ENCODE data around the gene YOD1. TPM values are rescaled to one million over a fixed set of nuclear protein-coding genes. Genes with fewer than 3 reads are reported as not detected.

Gene YOD1
- total RNA-seq, 1 experiment from 2014 or later = 63.9 TPM

GRCh38 chr1:207017615-207018559, 33.1 kb downstream of the YOD1 start:
- CTCF ChIA-PET = interaction anchor here (0.5 to 3.7 kb wide), 3 partner anchors 14 to 106 kb away, joined by 3 to 22 read pairs (median 5); no protein-coding TSS in a partner anchor

GRCh38 chr1:207015791-207016190, 35.2 kb downstream of the YOD1 start:
- Histone ChIP-seq H3K9ac (ENCODE audit: low read length) (no peak overlapping the region), H3K9me2 (replicated peaks; ENCODE audit: low read length) (no peaks in the 10 kb centered on the region), H3K79me2 (ENCODE audit: low read length) (peaks cover 5% of the 10 kb centered on the region), H3K4me3 (ENCODE audit: low read length) (no peak overlapping the region), H3K4me2 (ENCODE audit: low read length) (no peak overlapping the region), H3K27ac (ENCODE audit: low read length) (no peak overlapping the region), H3K9me3 (ENCODE audit: low read length) (no peaks in the 10 kb centered on the region), H3K27me3 (ENCODE audit: low read length) (no peaks in the 10 kb centered on the region), H3F3A (ENCODE audit: low read length, unreplicated experiment) (peaks cover 11% of the 10 kb centered on the region), H4K20me1 (ENCODE audit: low read length) (no peaks in the 10 kb centered on the region), H2AFZ (ENCODE audit: low read length) (no peak overlapping the region), H3K4me1 (ENCODE audit: insufficient read depth, low read length) (peaks cover 34% of the 10 kb centered on the region), H3K36me3 (ENCODE audit: low read depth, low read length) (no peaks in the 10 kb centered on the region)
- no TSS peak for BruUV-seq (replicated peaks)
- ATAC-seq = no peak
- ChIA-PET CTCF (no interaction called here), POLR2A (ENCODE audit: unreplicated experiment) (no interaction called here)
- TF ChIP-seq EZH2phosphoT487 (IDR thresholded peaks at IDR 0.05; ENCODE audit: borderline replicate concordance, low read length) = no peak
- no peak for TF ChIP-seq EZH2 (IDR thresholded peaks at IDR 0.05; ENCODE audit: low read length, unreplicated experiment)
- intact Hi-C loops (cut with micrococcal nuclease) = no loop called here
- DNase-seq = no peak

More at GRCh38 chr1:207017615-207018559, 33.1 kb downstream of the YOD1 start:
- peaks cover 17% of the 10 kb centered on the region for H3F3A ChIP-seq (ENCODE audit: low read length, unreplicated experiment)
- peaks cover 18% of the 10 kb centered on the region for H3K79me2 ChIP-seq (ENCODE audit: low read length)
- peak overlapping the region; percentile 86 for H3K9ac ChIP-seq (ENCODE audit: low read length)
- peaks cover 55% of the 10 kb centered on the region for H3K4me1 ChIP-seq (ENCODE audit: insufficient read depth, low read length)
- H4K20me1 ChIP-seq (ENCODE audit: low read length) = no peaks in the 10 kb centered on the region
- TSS peak; percentile 1 for BruUV-seq (replicated peaks)
- intact Hi-C loops (cut with micrococcal nuclease) = loop anchor here (1.0 kb wide), 1 partner anchor 9 kb away; no protein-coding TSS in a partner anchor
- H3K9me2 ChIP-seq (replicated peaks; ENCODE audit: low read length) = no peaks in the 10 kb centered on the region
- no peaks in the 10 kb centered on the region for H3K27me3 ChIP-seq (ENCODE audit: low read length)
- POLR2A ChIA-PET (ENCODE audit: unreplicated experiment) = interaction anchor here (0.6 to 5.8 kb wide), 6 partner anchors 8 to 35 kb away, joined by 4 to 97 read pairs (median 5); partner anchors contain the start of gene C1orf116
- peaks cover 14% of the 10 kb centered on the region; the same call in 1 of the 2 replicates for H3K36me3 ChIP-seq (ENCODE audit: low read depth, low read length)
- no peak overlapping the region for H3K4me3 ChIP-seq (ENCODE audit: low read length)
- peak overlapping the region; percentile 38 for H3K4me2 ChIP-seq (ENCODE audit: low read length)
- no peak overlapping the region for H2AFZ ChIP-seq (ENCODE audit: low read length)
- H3K27ac ChIP-seq (ENCODE audit: low read length) = peak overlapping the region; percentile 95
- H3K9me3 ChIP-seq (ENCODE audit: low read length) = no peaks in the 10 kb centered on the region
- ATAC-seq (peak; percentile 50), DNase-seq (peak; percentile 97)
- TF ChIP-seq EZH2phosphoT487 (IDR thresholded peaks at IDR 0.05; ENCODE audit: borderline replicate concordance, low read length) = no peak
- TF ChIP-seq EZH2 (IDR thresholded peaks at IDR 0.05; ENCODE audit: low read length, unreplicated experiment) = no peak
- no peak for TF ChIP-seq CTCF (conservative IDR thresholded peaks at IDR 0.05; ENCODE audit: low read depth, low read length)

- peaks cover 5% of the 10 kb centered on the region for H3K79me2 ChIP-seq (ENCODE audit: low read length)
- H4K20me1 ChIP-seq (ENCODE audit: low read length) = no peaks in the 10 kb centered on the region
- no peak overlapping the region for H3K9ac ChIP-seq (ENCODE audit: low read length)
- no peak overlapping the region for H3K27ac ChIP-seq (ENCODE audit: low read length)
- no peak overlapping the region for H3K4me3 ChIP-seq (ENCODE audit: low read length)
- no peaks in the 10 kb centered on the region for H3K9me3 ChIP-seq (ENCODE audit: low read length)
- H3K4me2 ChIP-seq (ENCODE audit: low read length) = no peak overlapping the region
- H3K4me1 ChIP-seq (ENCODE audit: insufficient read depth, low read length) = peaks cover 24% of the 10 kb centered on the region
- H3F3A ChIP-seq (ENCODE audit: low read length, unreplicated experiment) = peaks cover 6% of the 10 kb centered on the region
- CTCF ChIA-PET = no interaction called here
- BruUV-seq (replicated peaks) = no TSS peak
- DNase-seq (peak; percentile 1), ATAC-seq (no peak)
- POLR2A ChIA-PET (ENCODE audit: unreplicated experiment) = no interaction called here
- intact Hi-C loops (cut with micrococcal nuclease) = no loop called here
- TF ChIP-seq CTCF (conservative IDR thresholded peaks at IDR 0.05; ENCODE audit: low read depth, low read length) = no peak
- TF ChIP-seq EZH2 (IDR thresholded peaks at IDR 0.05; ENCODE audit: low read length, unreplicated experiment) = no peak
- no peak for TF ChIP-seq EZH2phosphoT487 (IDR thresholded peaks at IDR 0.05; ENCODE audit: borderline replicate concordance, low read length)
- H3K9me2 ChIP-seq (replicated peaks; ENCODE audit: low read length) = no peaks in the 10 kb centered on the region
- no peak overlapping the region for H2AFZ ChIP-seq (ENCODE audit: low read length)
- no peaks in the 10 kb centered on the region for H3K36me3 ChIP-seq (ENCODE audit: low read depth, low read length)
- no peaks in the 10 kb centered on the region for H3K27me3 ChIP-seq (ENCODE audit: low read length)
Measured at GRCh38 chr1:207014728-207015127, 36.3 kb downstream of the YOD1 start.

Measured in PC-3 (cell line).